Measurements from ENCODE around the gene PRSS57.
"Not testable (repeated sequence)": the region's sequence is repeated elsewhere in the genome, so short reads cannot be mapped to it uniquely, and the experiment has no call there.

PRSS57 gene

DNA sequence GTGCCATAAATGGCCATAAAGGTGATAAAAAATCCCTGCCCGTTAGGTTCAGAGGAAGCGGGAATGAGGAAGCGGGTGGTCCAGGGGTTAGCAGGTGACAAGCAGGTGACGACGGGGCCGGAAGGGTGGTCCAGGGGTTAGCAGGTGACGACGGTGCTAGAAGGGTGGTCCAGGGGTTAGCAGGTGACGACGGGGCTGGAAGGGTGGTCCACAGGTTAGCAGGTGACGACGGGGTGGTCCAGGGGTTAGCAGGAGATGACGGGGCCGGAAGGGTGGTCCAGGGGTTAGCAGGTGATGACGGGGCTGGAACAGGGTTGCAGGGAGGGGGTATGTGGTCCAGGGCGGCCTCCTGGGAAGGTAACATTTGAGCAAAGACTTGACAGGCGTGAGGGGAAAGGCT is 6.3 kb downstream of the PRSS57 start:
- DNase-seq, result no peak

DNA sequence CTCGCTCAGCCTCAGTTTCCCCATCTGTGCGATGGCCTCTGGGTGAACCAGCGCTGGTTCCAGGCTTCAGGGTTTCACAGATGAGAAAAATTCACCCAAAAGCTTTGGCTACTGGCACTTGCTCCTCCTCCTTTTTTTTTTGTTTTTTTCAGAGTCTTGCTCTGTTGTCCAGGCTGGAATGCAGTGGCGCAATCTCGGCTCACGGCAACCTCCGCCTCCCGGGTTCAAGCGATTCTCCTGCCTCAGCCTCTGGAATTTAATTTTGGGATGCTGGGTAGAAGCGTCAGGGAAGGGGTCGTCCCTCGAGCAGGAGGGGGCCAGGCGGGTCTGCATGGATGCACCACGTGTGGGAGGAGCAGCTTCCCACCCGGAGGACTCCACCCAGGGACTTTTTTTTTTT is 7.0 kb downstream of the PRSS57 start:
- DNase-seq, result no peak

GRCh38 chr19:687569-688166 is 7.6 kb downstream of the PRSS57 start:
- no peak for DNase-seq

DNA sequence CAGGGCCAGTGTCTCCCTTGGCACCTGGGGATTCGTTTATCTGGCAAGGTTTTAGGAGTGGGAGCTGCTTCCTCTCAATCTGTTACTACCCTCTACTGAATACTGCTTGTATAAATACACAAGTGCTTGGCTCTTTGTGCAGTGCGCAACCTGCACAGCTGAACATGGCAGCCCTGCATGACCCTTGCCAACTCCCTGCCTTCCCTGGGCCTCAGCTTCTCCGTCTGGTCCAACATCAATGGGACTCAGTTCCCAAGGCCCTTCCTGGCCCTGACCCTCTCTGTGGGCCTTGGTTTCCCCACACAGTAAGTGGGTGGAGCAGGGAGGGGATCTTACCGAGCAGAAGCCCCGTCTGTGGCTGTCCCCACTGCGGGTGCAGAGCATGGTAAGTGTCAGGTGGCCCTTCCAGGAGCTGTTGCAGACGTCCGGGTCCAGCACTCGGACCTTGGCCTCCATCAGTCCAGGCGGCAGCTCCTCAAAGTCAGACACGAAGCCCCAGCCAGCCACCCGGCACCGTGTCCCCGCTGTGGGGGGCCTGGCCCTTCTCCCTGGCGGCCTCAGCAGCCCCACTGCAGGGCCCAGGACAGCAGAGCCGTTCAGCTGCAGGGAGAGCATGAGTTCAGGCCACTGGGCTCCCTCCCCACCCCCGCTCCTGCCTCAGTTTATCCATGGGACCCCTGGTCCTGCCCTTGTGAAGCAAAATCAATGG is 8.5 kb downstream of the PRSS57 start:
- no peak for DNase-seq

GRCh38 chr19:685454-685931 is 9.8 kb downstream of the PRSS57 start:
- no peak for DNase-seq

DNA sequence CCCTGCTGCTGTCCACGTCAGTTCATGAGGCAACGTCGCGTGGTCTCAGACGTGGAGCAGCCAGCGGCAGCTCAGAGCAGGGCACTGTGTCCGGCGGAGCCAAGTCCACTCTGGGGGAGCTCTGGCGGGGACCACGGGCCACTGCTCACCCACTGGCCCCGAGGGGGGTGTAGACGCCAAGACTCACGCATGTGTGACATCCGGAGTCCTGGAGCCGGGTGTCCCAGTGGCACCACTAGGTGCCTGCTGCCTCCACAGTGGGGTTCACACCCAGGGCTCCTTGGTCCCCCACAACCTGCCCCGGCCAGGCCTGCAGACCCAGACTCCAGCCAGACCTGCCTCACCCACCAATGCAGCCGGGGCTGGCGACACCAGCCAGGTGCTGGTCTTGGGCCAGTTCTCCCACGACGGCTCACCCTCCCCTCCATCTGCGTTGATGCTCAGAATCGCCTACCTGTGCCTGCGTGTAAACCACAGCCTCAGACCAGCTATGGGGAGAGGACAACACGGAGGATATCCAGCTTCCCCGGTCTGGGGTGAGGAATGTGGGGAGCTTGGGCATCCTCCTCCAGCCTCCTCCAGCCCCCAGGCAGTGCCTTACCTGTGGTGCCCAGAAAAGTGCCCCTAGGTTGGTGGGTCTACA is 12.5 kb downstream of the PRSS57 start:
- DNase-seq, result no peak

GRCh38 chr19:681029-682019 is 13.9 kb downstream of the PRSS57 start:
- DNase-seq, result no peak

- DNase-seq, result peak; percentile 88 to 96
These were observed 14.8 kb downstream of the PRSS57 start for GRCh38 chr19:680287-681028.

DNA sequence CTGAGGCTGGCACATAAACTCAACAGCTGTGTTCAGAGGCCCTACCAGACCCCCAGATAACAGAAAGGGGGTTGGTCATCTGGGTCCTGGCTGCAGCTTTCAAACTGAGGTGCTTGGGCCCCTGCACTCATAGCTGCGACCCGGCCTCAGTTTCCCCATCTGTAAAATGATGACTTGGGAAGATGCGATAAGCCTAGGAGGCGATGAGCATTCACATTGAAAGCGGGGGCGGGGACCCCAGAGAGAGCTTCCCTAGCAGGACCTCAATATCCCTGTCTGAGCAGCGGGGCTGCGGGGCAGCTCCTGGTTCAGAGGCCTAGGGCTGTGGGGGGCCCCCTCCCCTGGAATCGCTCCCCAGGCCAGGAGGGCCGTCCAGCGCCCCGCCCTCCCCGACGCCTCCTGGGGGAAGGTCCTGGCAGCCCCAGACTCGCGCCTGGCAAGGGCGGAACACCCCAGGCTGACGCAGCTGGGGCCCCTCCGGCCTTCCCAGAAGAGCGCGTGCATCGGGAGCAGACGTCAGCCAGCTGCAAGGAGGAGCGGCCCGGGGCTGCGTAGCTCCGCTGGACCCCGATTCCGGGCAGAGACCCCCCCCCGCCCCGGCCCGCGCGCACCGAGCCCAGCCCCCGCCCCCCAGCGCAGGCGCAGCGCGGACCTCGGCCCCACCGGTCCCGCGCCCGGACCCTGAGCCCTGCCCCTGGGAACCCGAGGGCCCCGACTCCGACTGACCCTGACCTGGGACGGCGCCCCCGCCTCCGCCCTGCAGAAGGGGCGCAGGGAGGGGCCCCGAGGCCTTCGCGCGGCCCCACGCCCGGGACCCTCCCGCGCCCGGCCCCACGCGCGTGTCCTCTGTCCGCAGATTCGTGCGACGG is 15.6 kb downstream of the PRSS57 start:
- DNase-seq, result peak in 1 of 2 experiments; percentile 34

DNA sequence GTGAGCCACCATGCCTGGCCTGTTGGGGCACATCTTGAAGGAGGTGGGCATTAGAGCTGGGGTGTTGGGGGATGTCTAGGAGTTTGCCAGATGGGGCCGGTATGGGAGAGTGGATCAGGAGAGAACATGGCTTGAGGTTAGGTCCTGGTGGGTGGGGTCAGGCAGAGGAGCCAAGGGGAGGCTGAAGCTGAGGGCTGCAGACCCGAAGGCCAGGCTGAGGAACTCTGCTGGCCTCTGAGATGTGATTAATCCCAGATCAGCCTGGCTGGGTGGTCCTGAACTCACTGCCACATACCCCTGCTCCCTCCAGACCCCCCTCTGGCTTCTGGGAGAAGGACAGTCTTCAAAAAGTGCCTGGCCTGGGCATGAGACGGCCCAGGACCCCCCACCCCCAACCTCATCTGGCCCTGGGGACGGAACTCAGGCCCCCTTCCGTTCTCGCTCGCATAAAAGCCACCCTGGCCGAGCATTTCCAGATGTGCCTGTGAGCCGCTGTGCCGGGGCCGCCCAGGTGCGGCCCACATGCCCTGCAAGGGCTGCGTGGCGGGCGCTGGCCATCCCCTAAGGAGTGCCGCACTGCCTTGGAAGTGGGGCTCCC is 16.4 kb downstream of the PRSS57 start:
- DNase-seq, result no peak

GRCh38 chr19:677601-678436 is 17.4 kb downstream of the PRSS57 start:
- DNase-seq, result no peak

- DNase-seq, result no peak
These were observed 18.1 kb downstream of the PRSS57 start for GRCh38 chr19:677201-677600.

GRCh38 chr19:676339-677105 is 18.7 kb downstream of the PRSS57 start, which contains the start of gene FSTL3:
FSTL3 (plus strand) TSS chr19:676392; CDS start chr19:676424, 32 bp downstream.
- no peak for DNase-seq

DNA sequence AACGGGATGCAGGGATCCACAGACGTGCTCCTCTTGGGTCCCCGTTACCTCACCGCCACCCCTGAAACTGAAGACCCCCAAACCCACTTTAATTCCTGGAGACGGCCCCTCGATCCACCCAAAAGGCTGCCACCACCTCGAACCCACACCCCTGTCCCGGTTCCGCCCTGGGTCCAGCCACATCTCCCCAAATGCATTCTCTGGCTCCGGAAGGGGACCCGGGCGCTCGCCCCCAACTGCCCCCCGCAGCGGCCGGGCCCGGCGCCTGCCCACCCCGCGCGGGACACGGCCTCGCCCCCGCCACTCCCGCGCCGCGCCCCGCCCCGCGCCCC is 19.3 kb downstream of the PRSS57 start:
- DNase-seq, result no peak

GRCh38 chr19:674282-675151 is 20.7 kb downstream of the PRSS57 start:
- no peak for DNase-seq

GRCh38 chr19:670609-671075 is 24.6 kb downstream of the PRSS57 start:
- DNase-seq, result no peak

DNA sequence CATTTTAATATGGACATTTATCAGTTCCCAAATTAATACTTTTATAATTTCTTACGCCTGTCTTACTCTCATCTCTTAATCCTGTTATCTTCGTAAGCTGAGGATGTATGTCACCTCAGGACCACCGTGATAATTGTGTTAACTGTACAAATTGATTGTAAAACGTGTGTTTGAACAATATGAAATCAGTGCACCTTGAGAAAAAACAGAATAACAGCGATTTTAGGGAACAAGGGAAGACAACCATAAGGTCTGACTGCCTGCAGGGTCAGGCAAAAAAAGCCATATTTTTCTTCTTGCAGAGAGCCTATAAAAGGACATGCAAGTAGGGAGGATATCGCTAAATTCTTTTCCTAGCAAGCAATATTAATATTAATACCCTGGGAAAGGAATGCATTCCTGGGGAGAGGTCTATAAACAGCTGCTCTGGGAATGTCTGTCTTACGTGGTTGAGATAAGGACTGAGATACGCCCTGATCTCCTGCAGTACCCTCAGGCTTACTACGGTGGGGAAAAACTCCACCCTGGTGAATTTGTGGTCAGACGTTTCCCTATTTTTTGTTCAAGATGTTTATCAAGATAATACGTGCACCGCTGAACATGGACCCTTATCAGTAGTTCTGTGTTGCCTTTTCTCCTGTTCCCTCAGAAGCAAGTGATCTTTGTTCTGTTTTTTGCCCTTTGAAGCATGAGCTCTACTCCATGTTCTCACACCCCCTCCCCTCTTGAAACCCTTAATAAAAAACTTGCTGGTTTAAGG is 26.4 kb downstream of the PRSS57 start:
- not testable (repeated sequence) for DNase-seq

Measured in NCI-H526 (cell line).